Cardiac muscle cell (in vitro differentiated cells and primary cell): Measurements from ENCODE around the gene SARS2. TPM values are rescaled to one million over a fixed set of nuclear protein-coding genes. Genes with fewer than 3 reads are reported as not detected.

Experiments used
- DNase-seq, 2 donors: peaks; one replicate each; pipeline versions ENCODE4 v3.0.0 to v3.0.0-alpha.2; 2010 to 2017; ENCODE audit warnings: low read depth in 1 of 2, low spot score in 1 of 2
- H3K27ac ChIP-seq: fragments of 200-600 bp; sonication (generic); 2 replicates; pipeline ENCODE4 v1.5.1; 2016
- H3K27me3 ChIP-seq: fragments of 200-600 bp; sonication (generic); 2 replicates; pipeline ENCODE4 v1.6.0; 2016; ENCODE audit warnings: control low read depth
- H3K36me3 ChIP-seq: fragments of 200-600 bp; sonication (generic); 2 replicates; pipeline ENCODE4 v1.5.1; 2016; ENCODE audit warnings: control low read depth
- H3K4me1 ChIP-seq: fragments of 200-600 bp; sonication (generic); 2 replicates; pipeline ENCODE4 v1.8.1; 2017; ENCODE audit warnings: low read depth, mild to moderate bottlenecking, mixed run types
- H3K4me3 ChIP-seq: fragments of 200-600 bp; sonication (generic); 2 replicates; pipeline ENCODE4 v1.5.1; 2016; ENCODE audit warnings: mild to moderate bottlenecking
- H3K9me3 ChIP-seq: fragments of 200-600 bp; sonication (generic); 2 replicates; pipeline ENCODE4 v1.5.1; 2017; ENCODE audit warnings: low read depth, mild to moderate bottlenecking, control low read depth
- polyA plus RNA-seq: library from polyadenylated mRNA; unstranded; fragments of >200 nt; fragmentation: Nextera tagmentation; extraction: Ambion mirVana; gene quantifications from 2 replicates; pipeline ENCODE4 v1.2.1, GENCODE V29; 2016
- total RNA-seq: library from RNA; depleted of rRNA; stranded (reverse); fragments of >200 nt; gene quantifications from 2 replicates; pipeline ENCODE4 v1.2.3, GENCODE V29; 2016
- TF ChIP-seq, protein P1 (sequence below): IDR thresholded peaks from 2 replicates; pipeline ENCODE4 v1.5.1; 2012; ENCODE audit warnings: low read depth, mild to moderate bottlenecking, low read length

Gene SARS2
- total and polyA plus RNA-seq, 2 experiments from 2014 or later: 43.0 to 52.3 TPM

DNA sequence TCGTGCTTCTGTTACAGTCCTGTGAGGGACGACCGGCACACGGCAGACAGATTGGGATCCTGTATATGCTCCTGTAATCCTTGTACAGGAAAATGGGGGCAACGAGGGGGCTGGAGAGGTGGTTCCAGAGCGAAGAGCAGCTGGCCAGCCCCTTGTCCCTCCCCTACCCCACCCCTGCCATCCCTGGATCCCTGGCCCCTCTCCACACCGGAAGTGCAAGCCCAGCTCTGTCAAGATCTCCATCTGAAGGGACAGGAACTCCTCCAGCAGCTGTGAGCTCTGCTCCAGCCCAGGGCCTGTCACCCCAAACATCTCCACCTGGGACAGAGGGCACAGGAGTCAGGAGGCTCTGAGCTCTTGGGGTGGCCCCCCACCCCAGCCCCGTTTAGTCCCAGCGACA lies 13.0 kb downstream of the SARS2 start:
- no peaks in the 10 kb centered on the region for H3K9me3 ChIP-seq
- TF ChIP-seq, protein P1, sequence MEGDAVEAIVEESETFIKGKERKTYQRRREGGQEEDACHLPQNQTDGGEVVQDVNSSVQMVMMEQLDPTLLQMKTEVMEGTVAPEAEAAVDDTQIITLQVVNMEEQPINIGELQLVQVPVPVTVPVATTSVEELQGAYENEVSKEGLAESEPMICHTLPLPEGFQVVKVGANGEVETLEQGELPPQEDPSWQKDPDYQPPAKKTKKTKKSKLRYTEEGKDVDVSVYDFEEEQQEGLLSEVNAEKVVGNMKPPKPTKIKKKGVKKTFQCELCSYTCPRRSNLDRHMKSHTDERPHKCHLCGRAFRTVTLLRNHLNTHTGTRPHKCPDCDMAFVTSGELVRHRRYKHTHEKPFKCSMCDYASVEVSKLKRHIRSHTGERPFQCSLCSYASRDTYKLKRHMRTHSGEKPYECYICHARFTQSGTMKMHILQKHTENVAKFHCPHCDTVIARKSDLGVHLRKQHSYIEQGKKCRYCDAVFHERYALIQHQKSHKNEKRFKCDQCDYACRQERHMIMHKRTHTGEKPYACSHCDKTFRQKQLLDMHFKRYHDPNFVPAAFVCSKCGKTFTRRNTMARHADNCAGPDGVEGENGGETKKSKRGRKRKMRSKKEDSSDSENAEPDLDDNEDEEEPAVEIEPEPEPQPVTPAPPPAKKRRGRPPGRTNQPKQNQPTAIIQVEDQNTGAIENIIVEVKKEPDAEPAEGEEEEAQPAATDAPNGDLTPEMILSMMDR: no peak
- no peaks in the 10 kb centered on the region for H3K27me3 ChIP-seq
- no peak for DNase-seq
- H3K27ac ChIP-seq: peak overlapping the region; percentile 17
- peaks cover 9% of the 10 kb centered on the region for H3K36me3 ChIP-seq
- H3K4me3 ChIP-seq: no peak overlapping the region
- no peaks in the 10 kb centered on the region for H3K4me1 ChIP-seq

GRCh38 chr19:38915329-38916321 lies 14.9 kb downstream of the SARS2 start:
- H3K4me1 ChIP-seq: no peaks in the 10 kb centered on the region
- TF ChIP-seq, protein P1: no peak
- no peak overlapping the region for H3K27ac ChIP-seq
- no peaks in the 10 kb centered on the region for H3K9me3 ChIP-seq
- no peak overlapping the region for H3K4me3 ChIP-seq
- H3K27me3 ChIP-seq: no peaks in the 10 kb centered on the region
- peaks cover 2% of the 10 kb centered on the region for H3K36me3 ChIP-seq
- DNase-seq: no peak

DNA sequence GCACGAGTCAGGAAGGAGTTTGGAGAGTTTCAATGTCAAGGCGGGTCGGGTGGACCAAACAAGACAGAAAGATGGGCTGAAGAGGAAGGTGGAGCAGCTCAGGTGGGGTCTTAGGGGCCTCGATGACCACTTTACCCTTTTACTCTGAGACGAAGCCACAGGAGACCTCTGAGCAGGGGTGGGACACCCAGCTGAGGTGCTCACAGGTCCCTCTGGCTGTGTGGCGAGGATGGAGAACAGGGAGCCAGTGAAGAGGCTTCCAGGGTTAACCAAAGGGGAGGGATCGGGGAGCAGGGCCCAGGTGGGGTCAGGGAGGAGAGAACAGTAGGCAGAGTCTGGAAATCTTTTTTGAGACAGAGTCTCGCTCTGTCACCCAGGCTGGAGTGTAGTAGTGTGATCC lies 16.6 kb downstream of the SARS2 start:
- H3K4me3 ChIP-seq: no peak overlapping the region
- H3K4me1 ChIP-seq: no peaks in the 10 kb centered on the region
- no peak for DNase-seq
- no peaks in the 10 kb centered on the region for H3K9me3 ChIP-seq
- no peaks in the 10 kb centered on the region for H3K27me3 ChIP-seq
- TF ChIP-seq, protein P1: no peak
- no peak overlapping the region for H3K27ac ChIP-seq
- H3K36me3 ChIP-seq: no peaks in the 10 kb centered on the region

GRCh38 chr19:38912600-38913514 lies 17.7 kb downstream of the SARS2 start:
- Histone ChIP-seq H3K27me3 (no peaks in the 10 kb centered on the region), H3K36me3 (no peaks in the 10 kb centered on the region), H3K4me1 (no peaks in the 10 kb centered on the region), H3K27ac (no peak overlapping the region), H3K9me3 (no peaks in the 10 kb centered on the region), H3K4me3 (no peak overlapping the region)
- DNase-seq: no peak
- TF ChIP-seq, protein P1: no peak

- Histone ChIP-seq H3K4me3 (no peak overlapping the region), H3K9me3 (no peaks in the 10 kb centered on the region), H3K4me1 (no peaks in the 10 kb centered on the region), H3K36me3 (no peaks in the 10 kb centered on the region), H3K27ac (no peak overlapping the region), H3K27me3 (no peaks in the 10 kb centered on the region)
- TF ChIP-seq, protein P1: no peak
- no peak for DNase-seq
Measured at GRCh38 chr19:38911388-38912001, 19.1 kb downstream of the SARS2 start.
